COLO668 (cell line): ENCODE measurements around the gene INHBA.

ENCODE experiments used
- DNase-seq: peaks from one replicate; lab custom pipeline; 2025; ENCODE audit not compliant: unreplicated experiment; lab: John Stamatoyannopoulos, UW

INHBA gene

DNA sequence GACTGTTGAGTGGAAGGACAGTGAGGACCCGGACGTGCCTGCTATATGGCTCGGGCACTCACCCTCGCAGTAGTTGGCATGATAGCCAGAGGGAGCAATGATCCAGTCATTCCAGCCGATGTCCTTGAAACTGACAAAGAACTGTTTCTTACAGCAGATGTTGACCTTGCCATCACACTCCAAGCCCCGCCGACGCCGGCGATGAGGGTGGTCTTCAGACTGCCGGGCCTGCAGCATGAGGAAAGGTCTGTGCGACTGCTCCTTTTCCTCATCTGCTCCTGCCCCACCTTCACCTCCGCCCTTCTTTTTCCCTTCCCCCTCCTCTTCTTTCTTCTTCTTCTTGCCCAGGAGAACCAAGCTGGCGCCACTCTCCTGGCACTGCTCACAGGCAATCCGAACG lies 13.1 kb downstream of the INHBA start:
- no peak for DNase-seq

DNA sequence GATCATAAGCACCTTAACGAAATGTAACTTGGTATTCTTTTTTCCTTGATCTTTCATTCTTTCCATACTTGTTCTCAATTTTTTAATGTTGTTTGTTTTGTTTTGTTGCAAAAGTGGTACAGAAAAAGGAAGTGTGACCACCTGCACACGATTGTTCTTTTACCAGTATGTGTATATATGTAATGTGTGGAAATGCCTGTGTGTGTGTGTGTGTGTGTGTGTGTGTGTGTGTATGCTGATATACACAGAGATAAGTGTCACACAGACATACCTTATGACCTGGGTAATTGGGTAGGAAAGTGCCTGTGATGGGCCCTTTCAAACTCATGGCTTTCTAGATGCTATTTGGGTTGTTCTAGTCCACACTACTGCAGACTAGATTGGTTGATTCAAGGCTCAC lies 14.0 kb downstream of the INHBA start:
- no peak for DNase-seq

DNA sequence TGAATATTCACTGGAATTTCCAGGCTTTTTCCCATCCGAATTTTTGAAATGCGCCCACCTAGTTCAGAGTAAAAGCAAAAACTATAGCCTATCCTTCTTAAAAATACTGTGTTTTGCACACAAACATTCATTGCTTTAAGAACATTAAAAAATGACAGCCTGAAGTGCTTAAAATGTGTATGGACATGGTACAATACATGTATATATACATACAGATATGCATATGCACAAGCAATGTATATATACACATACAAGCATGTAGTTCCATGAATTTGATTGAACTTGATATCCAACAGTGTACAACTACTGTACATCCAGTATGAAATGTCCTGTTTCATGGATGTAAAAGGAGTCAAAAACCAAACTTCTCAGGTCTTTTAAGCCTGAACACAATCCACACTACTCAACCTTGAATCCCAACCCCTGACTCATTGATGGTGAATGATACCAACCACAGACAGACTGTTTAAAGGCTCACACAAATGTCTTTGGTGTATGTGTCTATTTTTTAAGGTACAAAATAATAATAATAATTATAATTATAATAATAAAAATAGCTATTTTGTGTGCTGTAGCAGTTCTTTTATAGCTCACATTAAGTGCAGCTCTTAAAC lies 14.8 kb downstream of the INHBA start:
- no peak for DNase-seq

DNA sequence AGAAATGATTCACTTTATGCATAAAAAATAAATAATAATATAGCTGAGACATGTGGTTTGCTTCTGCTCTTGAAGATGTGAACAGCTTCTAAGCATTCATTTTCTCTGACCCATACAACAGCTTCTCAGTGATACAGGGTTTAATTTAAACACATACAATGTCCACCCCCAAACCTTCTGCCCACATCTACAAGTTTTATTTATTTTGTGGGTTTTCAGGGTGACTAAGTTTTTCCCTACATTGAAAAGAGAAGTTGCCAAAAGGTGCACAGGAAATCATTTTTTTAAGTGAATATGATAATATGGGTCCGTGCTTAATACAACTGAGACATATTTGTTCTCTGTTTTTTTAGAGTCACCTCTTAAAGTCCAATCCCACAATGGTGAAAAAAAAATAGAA lies 17.2 kb downstream of the INHBA start:
- DNase-seq = no peak

DNA sequence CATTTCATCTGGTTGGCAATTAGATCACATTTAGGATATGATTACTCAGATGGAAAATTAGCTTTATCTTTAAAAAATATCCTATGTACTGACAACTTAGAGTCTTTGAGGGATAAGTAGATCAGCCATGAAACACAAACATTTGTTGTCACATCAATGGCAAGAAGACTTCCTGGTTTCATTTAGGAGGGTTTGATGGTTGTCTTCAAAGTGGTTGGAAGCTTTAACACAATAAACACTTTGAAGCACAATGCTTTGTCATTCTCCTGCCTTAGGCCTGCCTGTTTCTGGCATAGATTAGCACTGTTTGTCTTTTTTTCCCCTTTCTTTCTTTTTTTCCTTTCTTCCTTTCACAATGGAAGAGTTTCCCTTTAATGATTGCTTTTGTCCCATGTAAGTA lies 20.5 kb downstream of the INHBA start:
- DNase-seq = no peak

DNA sequence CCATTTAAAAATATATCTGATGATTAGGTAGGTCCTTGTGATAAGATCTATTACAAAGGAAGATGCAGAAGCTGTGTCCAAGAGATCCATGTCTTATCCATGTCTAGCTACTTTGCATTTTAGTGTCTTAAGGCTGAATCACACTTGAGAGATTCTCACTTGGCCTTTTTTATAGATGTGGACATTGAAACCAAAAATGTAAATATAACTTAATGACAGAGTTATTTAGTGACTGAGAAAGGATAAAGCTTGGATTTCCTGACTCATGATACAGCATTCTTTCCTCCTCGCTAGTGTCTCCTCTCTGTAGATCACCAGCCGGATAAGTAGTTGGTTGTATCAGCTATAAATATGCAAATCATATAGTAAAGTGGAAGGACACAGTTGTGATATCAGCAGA lies 23.3 kb downstream of the INHBA start:
- DNase-seq = no peak

DNA sequence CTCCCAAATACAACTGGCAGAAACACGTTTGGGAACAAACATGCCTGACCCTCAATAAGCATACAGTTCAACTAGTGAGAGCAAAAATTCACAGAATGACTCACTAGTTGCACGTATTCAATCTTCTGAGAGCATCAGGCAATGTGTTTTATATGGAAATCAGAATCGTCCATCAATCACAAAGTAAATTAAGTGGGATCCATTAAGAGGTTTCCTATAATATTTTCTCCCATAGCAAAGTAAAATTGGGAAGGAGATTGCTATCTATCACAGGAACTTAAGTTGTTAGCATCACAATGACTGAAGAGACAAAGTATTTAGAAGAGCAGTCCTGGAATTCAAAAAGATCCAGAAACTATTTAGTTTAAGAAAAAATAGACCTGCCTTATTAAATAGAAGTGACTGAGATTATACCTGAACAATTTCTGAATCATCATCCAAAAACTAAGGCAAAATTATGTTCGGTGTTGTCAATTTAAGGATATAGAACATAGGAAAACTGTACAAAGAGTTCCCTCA lies 28.3 kb downstream of the INHBA start:
- no peak for DNase-seq

DNA sequence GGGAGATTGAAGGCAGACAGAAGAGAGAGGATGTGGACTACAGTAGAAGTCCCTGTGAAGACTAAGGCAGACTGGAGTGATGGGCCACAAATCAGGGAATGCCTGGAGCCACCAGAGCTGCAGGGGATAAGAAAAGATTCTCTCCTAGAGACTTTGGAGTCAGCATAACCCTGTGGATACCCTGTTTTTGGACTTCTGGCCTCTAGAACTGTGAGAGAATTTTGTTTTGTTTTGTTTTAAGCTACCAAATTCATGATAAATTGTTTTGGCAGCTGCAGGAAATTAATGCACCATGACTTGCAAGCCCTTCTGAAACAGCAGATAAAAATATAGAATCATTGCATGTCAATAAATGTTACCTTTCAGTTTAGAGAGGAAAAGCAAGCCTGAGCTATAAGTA lies 41.3 kb downstream of the INHBA start:
- DNase-seq = no peak

DNA sequence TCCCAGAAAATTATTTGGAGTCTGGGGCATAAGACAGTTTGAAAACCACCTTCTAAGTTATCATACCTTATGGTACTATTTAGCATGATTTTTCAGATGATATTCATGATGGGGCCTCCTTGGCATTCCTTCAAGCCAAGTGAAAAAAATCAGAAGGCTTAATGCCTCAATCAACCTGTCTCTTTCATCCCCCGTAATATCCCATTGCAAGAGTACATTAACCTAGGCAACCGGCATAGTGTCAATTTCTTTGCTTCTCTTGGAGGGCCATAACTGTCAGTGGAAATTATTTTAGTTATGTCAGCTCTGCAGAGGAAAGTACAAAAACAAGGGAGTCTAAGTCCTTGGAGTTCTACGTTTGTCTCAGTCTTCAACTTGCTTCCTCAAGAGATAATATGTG lies 43.4 kb downstream of the INHBA start:
- no peak for DNase-seq

DNA sequence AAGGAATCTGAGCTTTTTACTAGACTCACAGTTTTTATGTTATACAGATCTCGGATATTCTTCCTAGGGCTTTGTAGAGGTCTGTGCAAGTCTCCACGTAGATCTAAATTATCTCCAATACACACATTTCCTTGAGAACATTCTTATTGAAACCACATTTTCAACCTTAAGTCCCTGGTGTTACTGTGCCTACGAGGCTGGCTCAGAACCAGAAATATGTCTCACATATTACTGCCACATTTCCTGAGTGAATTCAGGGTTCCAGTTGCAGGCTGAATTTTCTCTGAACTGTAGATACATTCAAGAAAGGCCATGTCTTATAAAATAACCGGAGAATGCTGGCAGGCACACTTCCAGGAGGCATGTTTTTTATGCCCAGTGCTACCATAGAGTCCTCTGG lies 46.5 kb downstream of the INHBA start:
- DNase-seq = no peak

DNA sequence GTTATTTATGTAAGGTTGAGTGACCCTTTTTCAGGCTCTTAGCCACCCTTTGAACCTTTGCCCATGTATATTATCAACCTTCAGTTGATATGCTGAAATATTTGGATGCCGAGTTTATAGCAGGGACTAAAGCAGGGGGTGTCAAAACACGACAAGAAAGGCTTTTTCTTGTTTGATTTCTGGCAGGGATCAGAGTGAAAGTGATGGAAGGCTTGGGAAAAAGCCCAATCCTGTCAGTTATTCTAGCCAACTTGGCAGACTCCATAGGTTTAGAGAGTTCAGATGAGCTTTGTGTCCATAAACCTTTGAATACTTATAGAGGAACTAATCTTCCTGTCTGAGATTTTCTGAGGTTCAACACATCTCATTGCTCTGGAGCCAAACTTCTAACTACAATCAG lies 47.5 kb downstream of the INHBA start:
- no peak for DNase-seq

DNA sequence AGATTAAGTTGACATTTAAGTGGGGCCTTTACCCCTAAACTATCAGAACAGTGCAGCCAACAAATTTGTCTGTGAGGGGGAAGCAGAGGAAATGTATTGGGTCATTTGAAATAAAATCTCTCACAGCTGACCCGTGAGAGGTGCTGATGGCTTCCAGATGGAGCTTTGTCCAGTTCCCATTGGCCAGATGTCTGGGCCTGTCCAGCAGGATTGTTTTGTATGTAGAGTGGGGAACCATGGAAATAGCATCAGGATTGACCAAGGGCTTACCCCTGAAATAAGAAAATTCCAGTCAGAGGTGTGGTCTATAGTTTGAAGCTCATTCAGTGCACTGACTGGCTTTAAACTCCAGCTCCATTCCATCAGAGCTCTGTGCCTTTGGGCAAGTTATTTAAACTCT lies 50.6 kb downstream of the INHBA start:
- no peak for DNase-seq

DNA sequence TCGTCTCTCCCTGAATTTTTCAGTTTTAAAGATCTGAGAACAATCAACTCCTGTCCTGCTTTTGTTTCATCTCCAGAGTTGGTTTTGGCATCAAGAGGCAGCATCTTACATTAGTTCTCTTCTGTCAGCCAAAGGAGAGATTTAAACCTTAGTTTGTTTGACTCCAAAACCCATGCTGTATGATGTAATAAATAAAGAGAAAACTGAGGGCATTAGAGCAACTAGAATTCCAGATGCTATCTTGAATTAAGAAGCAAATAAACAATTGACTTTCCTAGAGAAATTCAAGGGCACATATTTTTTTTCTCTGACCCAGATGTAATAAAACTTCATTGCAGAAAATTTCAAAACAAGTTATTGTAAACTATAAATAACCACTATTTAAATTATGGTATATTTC lies 54.4 kb downstream of the INHBA start:
- no peak for DNase-seq

DNA sequence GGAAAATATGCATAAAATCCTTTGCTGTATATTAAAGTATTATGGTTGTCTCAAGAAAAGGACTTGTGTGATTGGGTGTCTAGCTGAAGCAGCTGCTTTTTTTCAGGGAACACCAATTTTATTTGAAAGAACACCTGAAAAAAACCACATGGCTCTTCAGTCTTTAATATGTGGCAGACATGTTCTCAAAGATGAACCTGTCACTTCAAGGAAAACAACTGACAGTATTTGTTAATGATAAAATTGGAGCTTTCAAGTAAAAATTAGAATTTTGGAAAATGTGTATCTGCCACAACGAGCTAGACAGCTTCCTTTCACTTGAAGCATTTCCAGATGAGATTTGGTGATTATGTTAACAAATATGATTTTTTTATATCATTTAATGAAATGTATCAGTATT lies 59.3 kb downstream of the INHBA start:
- DNase-seq = no peak

DNA sequence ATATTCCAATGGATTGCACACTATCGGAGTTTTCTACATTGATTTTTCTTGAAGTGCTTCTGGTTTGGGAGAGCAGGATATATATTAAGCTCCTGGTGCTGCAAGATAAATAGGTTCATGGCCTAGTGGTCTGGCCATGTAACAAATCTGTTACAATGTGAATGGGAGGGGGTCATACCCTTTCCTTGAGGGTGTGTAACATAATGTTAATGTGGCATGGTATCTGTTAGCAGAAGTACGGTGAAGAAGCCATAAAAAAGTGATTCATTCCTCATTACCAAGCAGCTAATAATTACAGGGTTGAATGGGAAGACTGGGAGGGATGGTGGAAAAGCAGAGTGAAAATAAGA lies 61.2 kb downstream of the INHBA start:
- DNase-seq = no peak

DNA sequence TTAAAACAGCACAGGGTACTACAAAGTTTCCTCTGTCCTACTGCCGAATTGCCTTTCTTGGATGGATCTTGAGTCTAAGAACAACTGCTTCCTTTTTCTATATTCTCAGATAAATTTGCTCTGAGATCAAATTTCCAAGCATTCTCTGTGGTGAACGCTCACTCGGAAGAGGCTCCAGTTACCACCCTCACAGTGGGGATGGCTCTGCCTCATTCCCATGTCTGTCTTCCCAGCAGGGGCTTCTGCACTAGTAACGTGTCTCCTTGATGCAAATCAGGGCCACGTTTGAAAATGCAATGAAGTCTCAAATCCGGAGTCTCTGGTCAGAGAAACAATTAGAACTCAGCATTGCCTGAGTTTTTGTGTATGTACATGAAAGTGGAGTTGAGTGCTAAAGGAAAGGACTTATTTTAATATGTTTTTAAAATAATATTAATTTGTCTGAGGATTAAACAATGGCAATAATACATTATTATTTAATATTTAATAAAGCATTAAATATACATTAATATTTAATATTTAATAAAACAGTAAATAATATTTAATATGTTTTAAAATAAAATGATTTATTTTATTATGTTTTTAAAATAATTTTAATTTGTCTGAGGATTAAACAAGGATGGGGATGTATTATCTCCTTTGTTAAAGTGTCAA lies 61.8 kb downstream of the INHBA start:
- DNase-seq = no peak

DNA sequence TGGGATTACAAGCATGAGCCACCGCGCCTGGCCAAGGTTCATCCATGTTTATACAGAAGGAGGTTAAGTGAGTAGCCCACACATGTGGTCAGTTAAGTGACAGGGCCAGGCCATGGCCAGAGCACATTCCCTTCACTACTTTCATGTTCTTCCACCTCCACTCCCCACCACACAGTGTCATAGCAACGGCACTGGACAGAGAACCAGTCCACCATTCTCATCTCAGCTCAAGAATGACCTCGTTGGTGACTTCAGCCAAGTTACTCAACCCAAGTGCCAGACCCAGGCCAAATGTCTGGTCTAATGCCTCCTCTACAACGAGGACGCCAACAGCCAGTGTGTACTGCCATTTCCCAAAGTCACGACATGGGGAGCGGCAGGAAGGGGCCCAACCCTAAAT lies 62.4 kb downstream of the INHBA start:
- no peak for DNase-seq

DNA sequence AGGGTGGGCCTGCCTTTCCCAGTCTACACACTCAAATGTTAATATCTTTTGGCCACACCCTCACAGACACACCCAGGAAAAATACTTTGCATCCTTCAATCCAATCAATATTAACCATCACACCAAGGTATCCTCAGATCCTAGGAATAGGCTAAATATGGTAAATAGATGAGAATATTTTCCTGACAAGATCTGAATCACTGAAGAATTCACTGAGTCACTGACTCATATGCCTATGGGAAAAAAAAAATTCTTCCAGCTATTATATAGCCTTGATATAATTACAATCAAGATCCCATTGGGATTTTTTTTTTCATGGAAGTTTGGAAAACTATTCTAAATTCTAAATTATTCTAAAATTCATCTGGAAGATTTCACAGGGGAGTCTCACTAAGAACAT lies 65.8 kb downstream of the INHBA start:
- DNase-seq = no peak
